Liver (tissue), 9 donors: ENCODE measurements around the gene TLR8. TPM values are rescaled to one million over a fixed set of nuclear protein-coding genes. Genes with fewer than 3 reads are reported as not detected.

ENCODE experiments used
- DNase-seq: peaks from one replicate; pipeline ENCODE4 v3.0.0-alpha.2; 2017; ENCODE audit warnings: low spot score
- H3K27ac ChIP-seq, 2 donors: one replicate each; pipeline ENCODE4 v1.7.0; 2013; ENCODE audit warnings: inconsistent platforms in 2 of 2, low read length in 2 of 2, control low read depth in 1 of 2, low read depth in 1 of 2, mild to moderate bottlenecking in 1 of 2
- H3K27me3 ChIP-seq, 4 donors: one replicate each; pipeline versions ENCODE4 v1.6.1 to v1.7.0; 2013; ENCODE audit warnings: low read length in 3 of 4, inconsistent platforms in 1 of 4, mild to moderate bottlenecking in 1 of 4, moderate library complexity in 1 of 4; ENCODE audit not compliant: control insufficient read depth in 4 of 4, insufficient read depth in 4 of 4
- H3K36me3 ChIP-seq, 4 donors: one replicate each; pipeline versions ENCODE4 v1.6.1 to v1.7.0; 2013; ENCODE audit warnings: low read length in 3 of 4, mild to moderate bottlenecking in 3 of 4, low read depth in 1 of 4, moderate library complexity in 1 of 4; ENCODE audit not compliant: control insufficient read depth in 4 of 4, insufficient read depth in 3 of 4
- H3K4me1 ChIP-seq, 4 donors: one replicate each; pipeline versions ENCODE4 v1.6.1 to v1.7.0; 2013; ENCODE audit warnings: low read length in 3 of 4, mild to moderate bottlenecking in 3 of 4, moderate library complexity in 1 of 4; ENCODE audit not compliant: control insufficient read depth in 4 of 4, insufficient read depth in 4 of 4
- H3K4me3 ChIP-seq, 3 donors: one replicate each; pipeline versions ENCODE4 v1.6.1 to v1.7.0; 2013; ENCODE audit warnings: low read length in 3 of 3, control low read depth in 1 of 3, low read depth in 1 of 3, mild to moderate bottlenecking in 1 of 3
- H3K9ac ChIP-seq, 2 donors: one replicate each; pipeline ENCODE4 v1.7.0; 2013; ENCODE audit warnings: low read length in 2 of 2, mild to moderate bottlenecking in 2 of 2, moderate library complexity in 2 of 2, control low read depth in 1 of 2, low read depth in 1 of 2
- H3K9me3 ChIP-seq, 4 donors: one replicate each; pipeline versions ENCODE4 v1.6.1 to v1.7.0; 2013; ENCODE audit warnings: low read length in 3 of 4; ENCODE audit not compliant: control insufficient read depth in 4 of 4
- ATF3 ChIP-seq: IDR thresholded peaks from 2 replicates; pipeline ENCODE4 v1.6.1; 2016; ENCODE audit warnings: antibody characterized with exemption
- CTCF ChIP-seq: fragments of 150-350 bp; IDR thresholded peaks from 2 replicates; pipeline ENCODE4 v1.5.1; 2017; ENCODE audit warnings: improper control_type of control experiment, low read depth, low read length; ENCODE audit not compliant: missing input control
- EGR1 ChIP-seq, 2 donors: IDR thresholded peaks; 2 replicates each; pipeline ENCODE4 v1.6.1; 2016 to 2018; ENCODE audit warnings: antibody characterized with exemption in 2 of 2, low read depth in 2 of 2
- FOXA1 ChIP-seq: IDR thresholded peaks from 2 replicates; pipeline ENCODE4 v1.6.1; 2016; ENCODE audit warnings: antibody characterized with exemption
- FOXA2 ChIP-seq: IDR thresholded peaks from 2 replicates; pipeline ENCODE4 v1.6.1; 2016; ENCODE audit warnings: antibody characterized with exemption
- GABPA ChIP-seq, 2 donors: IDR thresholded peaks in 1 of 2; conservative IDR thresholded peaks in 1 of 2; 2 replicates each; pipeline ENCODE4 v1.6.1; 2016; ENCODE audit warnings: antibody characterized with exemption in 2 of 2, mild to moderate bottlenecking in 1 of 2, moderate library complexity in 1 of 2
- HNF4A ChIP-seq, 2 donors: conservative IDR thresholded peaks; 2 replicates each; pipeline ENCODE4 v1.6.1; 2016; ENCODE audit warnings: antibody characterized with exemption in 2 of 2, mild to moderate bottlenecking in 2 of 2
- HNF4G ChIP-seq: IDR thresholded peaks from 2 replicates; pipeline ENCODE4 v1.6.1; 2016; ENCODE audit warnings: antibody characterized with exemption
- JUND ChIP-seq, 2 donors: IDR thresholded peaks; 2 replicates each; pipeline ENCODE4 v1.6.1; 2016; ENCODE audit warnings: antibody characterized with exemption in 2 of 2
- MAX ChIP-seq: IDR thresholded peaks from 2 replicates; pipeline ENCODE4 v1.6.1; 2016; ENCODE audit warnings: antibody characterized with exemption
- NR2F2 ChIP-seq: IDR thresholded peaks from 2 replicates; pipeline ENCODE4 v1.6.1; 2016; ENCODE audit warnings: antibody characterized with exemption
- REST ChIP-seq: IDR thresholded peaks from 2 replicates; pipeline ENCODE4 v1.6.1; 2016; ENCODE audit warnings: antibody characterized with exemption, mild to moderate bottlenecking
- RXRA ChIP-seq, 2 donors: IDR thresholded peaks; 2 replicates each; pipeline ENCODE4 v1.6.1; 2017 to 2018; ENCODE audit warnings: antibody characterized with exemption in 2 of 2, mild to moderate bottlenecking in 1 of 2
- SP1 ChIP-seq: IDR thresholded peaks from 2 replicates; pipeline ENCODE4 v1.6.1; 2018; ENCODE audit warnings: antibody characterized with exemption, mild to moderate bottlenecking
- TAF1 ChIP-seq: conservative IDR thresholded peaks from 2 replicates; pipeline ENCODE4 v1.6.1; 2016; ENCODE audit warnings: antibody characterized with exemption, mild to moderate bottlenecking
- YY1 ChIP-seq: IDR thresholded peaks from 2 replicates; pipeline ENCODE4 v1.6.1; 2016; ENCODE audit warnings: antibody characterized with exemption, mild to moderate bottlenecking
- ZBTB33 ChIP-seq: IDR thresholded peaks from 2 replicates; pipeline ENCODE4 v1.6.1; 2016; ENCODE audit warnings: antibody characterized with exemption
- WGBS: extraction: QIAGEN DNeasy Blood & Tissue Kit; methylation state at CpG from one replicate; pipeline ENCODE4 v1.1.7; 2013; 5-methylcytosine and 5-hydroxymethylcytosine counted together
- polyA plus RNA-seq, 2 donors: library from polyadenylated mRNA; stranded (reverse) in 1 of 2; unstranded in 1 of 2; fragments of 200-250 nt in 1 of 2; fragments of >200 nt in 1 of 2; fragmentation: Nextera tagmentation in 1 of 2; extraction: Ambion mirVana in 1 of 2; gene quantifications; one replicate each; pipeline versions ENCODE4 v1.2.1 to v1.2.3, GENCODE V29; 2013 to 2015
- total RNA-seq, 2 donors: library from RNA; depleted of rRNA; stranded (reverse); fragments of >200 nt; gene quantifications; one replicate each; pipeline ENCODE4 v1.2.3, GENCODE V29; 2014
- donor health status: healthy.
- donor health status: healthy.
- donor health status: healthy.
- donor health status: healthy.
- donor health status: healthy.

TLR8 gene
- total and polyA plus RNA-seq, 4 donors: 0.28 to 4.6 (median 2.1) TPM

GRCh38 chrX:12887141-12887540 is 19.3 kb upstream of the TLR8 start:
- no peak for DNase-seq
- H3K9me3 ChIP-seq: no peaks in the 10 kb centered on the region
- no peaks in the 10 kb centered on the region for H3K36me3 ChIP-seq
- no peaks in the 10 kb centered on the region for H3K4me1 ChIP-seq
- no peak for TF ChIP-seq ZBTB33
- no peak for TF ChIP-seq HNF4G
- no peak for TF ChIP-seq GABPA (IDR thresholded peaks at IDR 0.05 in 1 of 2, conservative IDR thresholded peaks at IDR 0.05 in 1 of 2)
- TF ChIP-seq NR2F2: no peak
- no peak overlapping the region for H3K9ac ChIP-seq
- peaks cover 0 to 3% (median 1%) of the 10 kb centered on the region in 4 donors for H3K27me3 ChIP-seq
- no peak overlapping the region for H3K27ac ChIP-seq
- WGBS: 83% methylated on average over 2 of the region's 2 CpGs
- H3K4me3 ChIP-seq: no peak overlapping the region

- no peaks in the 10 kb centered on the region for H3K36me3 ChIP-seq
- no peak for TF ChIP-seq CTCF
- no peak for TF ChIP-seq HNF4G
- TF ChIP-seq HNF4A (conservative IDR thresholded peaks at IDR 0.05): no peak
- no peak for TF ChIP-seq ZBTB33
- TF ChIP-seq FOXA2: no peak
- TF ChIP-seq RXRA (IDR thresholded peaks at IDR 0.05): no peak
- TF ChIP-seq TAF1: no peak
- TF ChIP-seq EGR1 (IDR thresholded peaks at IDR 0.05; ENCODE audit: low read depth in 2 of 2): no peak
- TF ChIP-seq GABPA (IDR thresholded peaks at IDR 0.05 in 1 of 2, conservative IDR thresholded peaks at IDR 0.05 in 1 of 2): no peak
- no peak for TF ChIP-seq MAX
- no peak for TF ChIP-seq REST
- TF ChIP-seq FOXA1: no peak
- TF ChIP-seq ATF3: no peak
- TF ChIP-seq NR2F2: no peak
- TF ChIP-seq SP1: no peak
- TF ChIP-seq JUND (IDR thresholded peaks at IDR 0.05): no peak
- no peak for TF ChIP-seq YY1
- no peak overlapping the region for H3K4me3 ChIP-seq
- no peaks in the 10 kb centered on the region for H3K4me1 ChIP-seq
- no peaks in the 10 kb centered on the region for H3K9me3 ChIP-seq
- H3K27me3 ChIP-seq: peaks cover 0 to 3% (median under 1%) of the 10 kb centered on the region in 4 donors
- 57% methylated on average over 3 of the region's 3 CpGs for WGBS
- H3K9ac ChIP-seq: no peak overlapping the region
- no peak for DNase-seq
- no peak overlapping the region for H3K27ac ChIP-seq
Measured at GRCh38 chrX:12887767-12888166, 18.7 kb upstream of the TLR8 start.
